Activated CD4-positive, alpha-beta T cell treated with anti-CD3 and anti-CD28 coated beads for 1 hour (primary cell): ENCODE results near the gene BRINP3.
"Not testable (repeated sequence)": the region's sequence is repeated elsewhere in the genome, so short reads cannot be mapped to it uniquely, and the experiment has no call there.

Source experiments
- DNase-seq: peaks from one replicate; pipeline ENCODE4 v3.0.0-alpha.2; 2020

BRINP3 gene

GRCh38 chr1:190176776-190177175 is 300.9 kb downstream of the BRINP3 start:
- no peak for DNase-seq

GRCh38 chr1:190175320-190175719 is 302.3 kb downstream of the BRINP3 start:
- no peak for DNase-seq

- DNase-seq = no peak
Observed at GRCh38 chr1:190172651-190173430, 304.8 kb downstream of the BRINP3 start.

GRCh38 chr1:190170321-190170720 is 307.3 kb downstream of the BRINP3 start:
- no peak for DNase-seq

- no peak for DNase-seq
Observed at GRCh38 chr1:190169311-190170067, 308.2 kb downstream of the BRINP3 start.

- no peak for DNase-seq
Observed at GRCh38 chr1:190168893-190169280, 308.8 kb downstream of the BRINP3 start.

- DNase-seq = no peak
Observed at GRCh38 chr1:190168116-190168892, 309.4 kb downstream of the BRINP3 start.

- DNase-seq = no peak
Observed at GRCh38 chr1:190159146-190159545, 318.5 kb downstream of the BRINP3 start.

GRCh38 chr1:190154744-190155143 is 322.9 kb downstream of the BRINP3 start:
- no peak for DNase-seq

GRCh38 chr1:190147616-190148015 is 330.0 kb downstream of the BRINP3 start:
- no peak for DNase-seq

- no peak for DNase-seq
Observed at GRCh38 chr1:190144650-190145049, 333.0 kb downstream of the BRINP3 start.

GRCh38 chr1:190140644-190141043 is 337.0 kb downstream of the BRINP3 start:
- DNase-seq = no peak

- no peak for DNase-seq
Observed at GRCh38 chr1:190138702-190139101, 339.0 kb downstream of the BRINP3 start.

GRCh38 chr1:190138266-190138665 is 339.4 kb downstream of the BRINP3 start:
- no peak for DNase-seq

- DNase-seq = no peak
Observed at GRCh38 chr1:190129366-190129765, 348.3 kb downstream of the BRINP3 start.

GRCh38 chr1:190126728-190127127 is 350.9 kb downstream of the BRINP3 start:
- no peak for DNase-seq

GRCh38 chr1:190124068-190124467 is 353.6 kb downstream of the BRINP3 start:
- no peak for DNase-seq

GRCh38 chr1:190120564-190120963 is 357.1 kb downstream of the BRINP3 start:
- DNase-seq = not testable (repeated sequence)

GRCh38 chr1:190119683-190120082 is 358.0 kb downstream of the BRINP3 start:
- DNase-seq = no peak

GRCh38 chr1:190116921-190117320 is 360.7 kb downstream of the BRINP3 start:
- DNase-seq = no peak

- no peak for DNase-seq
Observed at GRCh38 chr1:190104961-190105360, 372.7 kb downstream of the BRINP3 start.

GRCh38 chr1:190102757-190103326 is 374.8 kb downstream of the BRINP3 start:
- DNase-seq = no peak

- DNase-seq = no peak
Observed at GRCh38 chr1:190101756-190102155, 375.9 kb downstream of the BRINP3 start.
